ENCODE data around the gene CPT1C. TPM values are rescaled to one million over a fixed set of nuclear protein-coding genes. Genes with fewer than 3 reads are reported as not detected.

CPT1C gene
- polyA plus RNA-seq, 1 donor from 2014 or later, result 204 TPM

- no peak for TF ChIP-seq MXI1 (conservative IDR thresholded peaks at IDR 0.05; ENCODE audit: poor library complexity, severe bottlenecking)
- TF ChIP-seq SMC3 (conservative IDR thresholded peaks at IDR 0.05; ENCODE audit: poor library complexity), result no peak
- TF ChIP-seq RAD21 (conservative IDR thresholded peaks at IDR 0.05), result no peak
- TF ChIP-seq EP300 (conservative IDR thresholded peaks at IDR 0.05; ENCODE audit: poor library complexity, severe bottlenecking), result no peak
- TF ChIP-seq POLR2AphosphoS5 (IDR thresholded peaks at IDR 0.05), result no peak
- no peak for TF ChIP-seq TAF1 (IDR thresholded peaks at IDR 0.05; ENCODE audit: low read depth)
- no peak for TF ChIP-seq CTCF (IDR thresholded peaks at IDR 0.05; ENCODE audit: poor library complexity, severe bottlenecking)
- no peak for TF ChIP-seq EZH2 (IDR thresholded peaks at IDR 0.05; ENCODE audit: borderline replicate concordance, insufficient read depth, low read length, poor library complexity, severe bottlenecking)
- TF ChIP-seq, protein P1, sequence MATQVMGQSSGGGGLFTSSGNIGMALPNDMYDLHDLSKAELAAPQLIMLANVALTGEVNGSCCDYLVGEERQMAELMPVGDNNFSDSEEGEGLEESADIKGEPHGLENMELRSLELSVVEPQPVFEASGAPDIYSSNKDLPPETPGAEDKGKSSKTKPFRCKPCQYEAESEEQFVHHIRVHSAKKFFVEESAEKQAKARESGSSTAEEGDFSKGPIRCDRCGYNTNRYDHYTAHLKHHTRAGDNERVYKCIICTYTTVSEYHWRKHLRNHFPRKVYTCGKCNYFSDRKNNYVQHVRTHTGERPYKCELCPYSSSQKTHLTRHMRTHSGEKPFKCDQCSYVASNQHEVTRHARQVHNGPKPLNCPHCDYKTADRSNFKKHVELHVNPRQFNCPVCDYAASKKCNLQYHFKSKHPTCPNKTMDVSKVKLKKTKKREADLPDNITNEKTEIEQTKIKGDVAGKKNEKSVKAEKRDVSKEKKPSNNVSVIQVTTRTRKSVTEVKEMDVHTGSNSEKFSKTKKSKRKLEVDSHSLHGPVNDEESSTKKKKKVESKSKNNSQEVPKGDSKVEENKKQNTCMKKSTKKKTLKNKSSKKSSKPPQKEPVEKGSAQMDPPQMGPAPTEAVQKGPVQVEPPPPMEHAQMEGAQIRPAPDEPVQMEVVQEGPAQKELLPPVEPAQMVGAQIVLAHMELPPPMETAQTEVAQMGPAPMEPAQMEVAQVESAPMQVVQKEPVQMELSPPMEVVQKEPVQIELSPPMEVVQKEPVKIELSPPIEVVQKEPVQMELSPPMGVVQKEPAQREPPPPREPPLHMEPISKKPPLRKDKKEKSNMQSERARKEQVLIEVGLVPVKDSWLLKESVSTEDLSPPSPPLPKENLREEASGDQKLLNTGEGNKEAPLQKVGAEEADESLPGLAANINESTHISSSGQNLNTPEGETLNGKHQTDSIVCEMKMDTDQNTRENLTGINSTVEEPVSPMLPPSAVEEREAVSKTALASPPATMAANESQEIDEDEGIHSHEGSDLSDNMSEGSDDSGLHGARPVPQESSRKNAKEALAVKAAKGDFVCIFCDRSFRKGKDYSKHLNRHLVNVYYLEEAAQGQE (IDR thresholded peaks at IDR 0.05; ENCODE audit: borderline replicate concordance), result no peak
- no peaks in the 10 kb centered on the region for H3F3A ChIP-seq (ENCODE audit: insufficient read depth, low read length, poor library complexity, severe bottlenecking)
- H3K9ac ChIP-seq (ENCODE audit: low read length), result no peak overlapping the region
- no peaks in the 10 kb centered on the region for H3K9me3 ChIP-seq (ENCODE audit: low read length)
- no peaks in the 10 kb centered on the region for H3K79me2 ChIP-seq (replicated peaks; ENCODE audit: insufficient read depth, low read length)
- H3K36me3 ChIP-seq (ENCODE audit: insufficient read depth, low read length), result peaks cover 13% of the 10 kb centered on the region
- H3K9me2 ChIP-seq (ENCODE audit: insufficient read depth, low read length), result no peaks in the 10 kb centered on the region
- no peaks in the 10 kb centered on the region for H4K20me1 ChIP-seq (ENCODE audit: insufficient read depth)
- H3K4me3 ChIP-seq (ENCODE audit: low read length), result no peak overlapping the region
- H3K4me2 ChIP-seq (ENCODE audit: low read length), result no peak overlapping the region
- H3K27ac ChIP-seq (ENCODE audit: low read length), result no peak overlapping the region
- no peaks in the 10 kb centered on the region for H3K27me3 ChIP-seq (ENCODE audit: insufficient read depth, low read depth, low read length)
- no peak overlapping the region for H2AFZ ChIP-seq (ENCODE audit: low read depth, low read length)
These were observed 10.4 kb downstream of the CPT1C start for GRCh38 chr19:49701271-49701786.

DNA sequence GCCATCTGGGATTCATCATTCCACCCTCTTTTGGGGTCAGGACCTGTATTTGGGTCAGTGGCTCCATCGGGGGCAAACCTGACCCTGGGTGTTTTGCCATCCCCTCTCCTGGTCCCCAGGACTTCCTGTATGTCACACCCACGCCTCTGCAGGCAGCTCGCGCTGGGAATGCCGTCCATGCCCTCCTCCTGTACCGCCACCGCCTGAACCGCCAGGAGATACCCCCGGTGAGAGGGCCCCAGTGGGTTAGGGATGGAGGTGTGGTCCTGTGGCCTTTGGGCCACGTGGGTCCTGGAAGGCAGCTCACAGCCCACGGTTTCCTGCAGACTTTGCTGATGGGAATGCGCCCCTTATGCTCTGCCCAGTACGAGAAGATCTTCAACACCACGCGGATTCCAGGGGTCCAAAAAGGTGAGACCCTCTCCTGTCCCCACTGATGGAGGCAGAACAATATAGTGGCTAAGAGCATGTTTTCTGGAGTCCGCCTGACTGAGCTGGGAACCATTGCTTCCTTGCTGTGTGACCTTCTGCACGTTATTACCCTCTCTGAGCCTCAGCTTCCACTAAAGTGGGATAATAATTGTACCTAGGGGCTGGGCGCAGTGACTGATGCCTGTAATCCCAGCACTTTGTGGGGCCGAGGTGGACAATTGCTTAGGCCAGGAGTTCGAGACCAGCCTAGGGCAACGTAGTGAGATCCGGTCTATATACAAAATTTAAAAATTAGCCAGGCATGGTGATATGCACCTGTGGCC, 14.1 kb downstream of the CPT1C start:
- H3K27me3 ChIP-seq (ENCODE audit: insufficient read depth, low read depth, low read length), result no peaks in the 10 kb centered on the region
- no peak overlapping the region for H3K9ac ChIP-seq (ENCODE audit: low read length)
- no peaks in the 10 kb centered on the region for H4K20me1 ChIP-seq (ENCODE audit: insufficient read depth)
- TF ChIP-seq, protein P1 (IDR thresholded peaks at IDR 0.05; ENCODE audit: borderline replicate concordance), result no peak
- TF ChIP-seq RAD21 (conservative IDR thresholded peaks at IDR 0.05) (no peak), TAF1 (IDR thresholded peaks at IDR 0.05; ENCODE audit: low read depth) (no peak), EP300 (conservative IDR thresholded peaks at IDR 0.05; ENCODE audit: poor library complexity, severe bottlenecking) (no peak), EZH2 (IDR thresholded peaks at IDR 0.05; ENCODE audit: borderline replicate concordance, insufficient read depth, low read length, poor library complexity, severe bottlenecking) (no peak), SMC3 (conservative IDR thresholded peaks at IDR 0.05; ENCODE audit: poor library complexity) (no peak), MXI1 (conservative IDR thresholded peaks at IDR 0.05; ENCODE audit: poor library complexity, severe bottlenecking) (no peak), POLR2AphosphoS5 (IDR thresholded peaks at IDR 0.05) (no peak), CTCF (IDR thresholded peaks at IDR 0.05; ENCODE audit: poor library complexity, severe bottlenecking) (no peak)
- no peak overlapping the region for H3K4me2 ChIP-seq (ENCODE audit: low read length)
- no peak overlapping the region for H3K27ac ChIP-seq (ENCODE audit: low read length)
- H2AFZ ChIP-seq (ENCODE audit: low read depth, low read length), result no peak overlapping the region
- no peaks in the 10 kb centered on the region for H3K79me2 ChIP-seq (replicated peaks; ENCODE audit: insufficient read depth, low read length)
- H3K36me3 ChIP-seq (ENCODE audit: insufficient read depth, low read length), result peaks cover 5% of the 10 kb centered on the region
- H3K4me3 ChIP-seq (ENCODE audit: low read length), result no peak overlapping the region
- H3F3A ChIP-seq (ENCODE audit: insufficient read depth, low read length, poor library complexity, severe bottlenecking), result no peaks in the 10 kb centered on the region
- no peaks in the 10 kb centered on the region for H3K9me3 ChIP-seq (ENCODE audit: low read length)
- H3K9me2 ChIP-seq (ENCODE audit: insufficient read depth, low read length), result no peaks in the 10 kb centered on the region
